ENCODE measurements around the gene ZNF410. TPM values are rescaled to one million over a fixed set of nuclear protein-coding genes. Genes with fewer than 3 reads are reported as not detected.

Gene ZNF410
- total and polyA plus RNA-seq, 2 of the 13 experiments (the other 11 are each of a cell fraction or from before 2014, with no cell fraction given): 19.2 to 44.3 TPM

- TF ChIP-seq ZNF235 (CRISPR knock-in tag; IDR thresholded peaks at IDR 0.05; ENCODE audit: borderline replicate concordance) (no peak), SMC3 (IDR thresholded peaks at IDR 0.05; ENCODE audit: low read length) (peak; percentile 50; the same call in 1 of the 2 replicates), ZNF451 (CRISPR knock-in tag; IDR thresholded peaks at IDR 0.05) (no peak), NCOA1 (CRISPR knock-in tag; IDR thresholded peaks at IDR 0.05) (no peak), TBL1XR1 (IDR thresholded peaks at IDR 0.05; ENCODE audit: borderline replicate concordance, low read length, partially characterized antibody) (no peak), ZBTB43 (CRISPR knock-in tag; conservative IDR thresholded peaks at IDR 0.05) (no peak), CTCF (CRISPR knock-in tag; IDR thresholded peaks at IDR 0.05) (no peak), NFATC3 (CRISPR knock-in tag; IDR thresholded peaks at IDR 0.05) (no peak), EP300 (IDR thresholded peaks at IDR 0.05; ENCODE audit: low read depth in 2 of 2, low read length in 2 of 2) (peak in 1 of 2 experiments; percentile 79; a peak in 1 of 4 replicates), EP300 (CRISPR knock-in tag; IDR thresholded peaks at IDR 0.05; ENCODE audit: borderline replicate concordance) (no peak), ZNF124 (CRISPR knock-in tag; IDR thresholded peaks at IDR 0.05) (no peak), ZBTB21 (CRISPR knock-in tag; IDR thresholded peaks at IDR 0.05) (no peak), MED1 (CRISPR knock-in tag; IDR thresholded peaks at IDR 0.05) (0 out of 2 replicates have a peak, but pooled peaks have one; percentile 18), ZKSCAN8 (CRISPR knock-in tag; IDR thresholded peaks at IDR 0.05; ENCODE audit: borderline replicate concordance) (no peak), POLR2AphosphoS5 (IDR thresholded peaks at IDR 0.05; ENCODE audit: low read depth, low read length) (no peak), ZNF616 (CRISPR knock-in tag; IDR thresholded peaks at IDR 0.05; ENCODE audit: low read depth) (no peak), ZNF460 (CRISPR knock-in tag; IDR thresholded peaks at IDR 0.05; ENCODE audit: borderline replicate concordance) (no peak), ZNF232 (CRISPR knock-in tag; IDR thresholded peaks at IDR 0.05; ENCODE audit: borderline replicate concordance) (no peak), MAF1 (CRISPR knock-in tag; IDR thresholded peaks at IDR 0.05; ENCODE audit: borderline replicate concordance) (no peak), MAZ (IDR thresholded peaks at IDR 0.05; ENCODE audit: borderline replicate concordance, low read depth, low read length) (no peak), MAZ (CRISPR knock-in tag; IDR thresholded peaks at IDR 0.05; ENCODE audit: low read depth) (no peak)
These were observed 56.4 kb downstream of the ZNF410 start (continued) for GRCh38 chr14:73943083-73943482.

All from HepG2 (cell line).